Measurements from ENCODE around the gene CEP72. TPM values are rescaled to one million over a fixed set of nuclear protein-coding genes. Genes with fewer than 3 reads are reported as not detected.
"Not testable (repeated sequence)": the region's sequence is repeated elsewhere in the genome, so short reads cannot be mapped to it uniquely, and the experiment has no call there.

CEP72 gene
- total RNA-seq, 2 donors from 2014 or later: 8.5 to 11.4 TPM

- ATAC-seq (no peak), DNase-seq (no peak)
- peak overlapping the region; percentile 60 for H3K27ac Mint-ChIP-seq
- no peak overlapping the region for H3K4me3 Mint-ChIP-seq
- H3K9me3 ChIP-seq (ENCODE audit: control insufficient read depth, low read length, poor library complexity, severe bottlenecking): no peaks in the 10 kb centered on the region
- H3K27me3 Mint-ChIP-seq: no peaks in the 10 kb centered on the region
- H3K4me1 Mint-ChIP-seq: no peaks in the 10 kb centered on the region
- no peaks in the 10 kb centered on the region for H3K36me3 Mint-ChIP-seq (ENCODE audit: low read depth)
Measured at GRCh38 chr5:683551-684481, 71.7 kb downstream of the CEP72 start.

- DNase-seq (no peak), ATAC-seq (no peak)
- Mint-ChIP-seq H3K27ac (peak overlapping the region; percentile 60), H3K36me3 (ENCODE audit: low read depth) (no peaks in the 10 kb centered on the region), H3K4me1 (no peaks in the 10 kb centered on the region), H3K27me3 (no peaks in the 10 kb centered on the region), H3K4me3 (peak overlapping the region; percentile 47)
- H3K9me3 ChIP-seq (ENCODE audit: control insufficient read depth, low read length, poor library complexity, severe bottlenecking): no peaks in the 10 kb centered on the region
Measured at GRCh38 chr5:684751-685216, 72.6 kb downstream of the CEP72 start.

GRCh38 chr5:685262-686171 is 73.4 kb downstream of the CEP72 start:
- no peaks in the 10 kb centered on the region for H3K27me3 Mint-ChIP-seq
- ATAC-seq (no peak), DNase-seq (no peak)
- peak overlapping the region; percentile 15 for H3K4me3 Mint-ChIP-seq
- no peaks in the 10 kb centered on the region for H3K36me3 Mint-ChIP-seq (ENCODE audit: low read depth)
- no peaks in the 10 kb centered on the region for H3K4me1 Mint-ChIP-seq
- H3K27ac Mint-ChIP-seq: no peak overlapping the region
- H3K9me3 ChIP-seq (ENCODE audit: control insufficient read depth, low read length, poor library complexity, severe bottlenecking): no peaks in the 10 kb centered on the region

- H3K27me3 Mint-ChIP-seq; ATAC-seq; H3K36me3 Mint-ChIP-seq (ENCODE audit: low read depth); H3K4me1 Mint-ChIP-seq; DNase-seq; H3K9me3 ChIP-seq (ENCODE audit: control insufficient read depth, low read length, poor library complexity, severe bottlenecking); H3K27ac Mint-ChIP-seq: not testable (repeated sequence)
- peak overlapping the region; percentile 15 for H3K4me3 Mint-ChIP-seq
Measured at GRCh38 chr5:686172-686523, 74.0 kb downstream of the CEP72 start.

- not testable (repeated sequence) for DNase-seq; H3K27ac Mint-ChIP-seq; ATAC-seq; H3K4me3 Mint-ChIP-seq; H3K27me3 Mint-ChIP-seq; H3K4me1 Mint-ChIP-seq; H3K36me3 Mint-ChIP-seq (ENCODE audit: low read depth); H3K9me3 ChIP-seq (ENCODE audit: control insufficient read depth, low read length, poor library complexity, severe bottlenecking)
Measured at GRCh38 chr5:686936-687335, 74.8 kb downstream of the CEP72 start.

GRCh38 chr5:688348-689010 is 76.3 kb downstream of the CEP72 start:
- H3K27me3 Mint-ChIP-seq; H3K9me3 ChIP-seq (ENCODE audit: control insufficient read depth, low read length, poor library complexity, severe bottlenecking); H3K4me3 Mint-ChIP-seq; H3K4me1 Mint-ChIP-seq; H3K36me3 Mint-ChIP-seq (ENCODE audit: low read depth); ATAC-seq; DNase-seq; H3K27ac Mint-ChIP-seq: not testable (repeated sequence)

- not testable (repeated sequence) for H3K4me1 Mint-ChIP-seq
Measured at GRCh38 chr5:690293-690692, 78.2 kb downstream of the CEP72 start.

GRCh38 chr5:691049-691448 is 78.9 kb downstream of the CEP72 start:
- H3K36me3 Mint-ChIP-seq (ENCODE audit: low read depth); H3K4me3 Mint-ChIP-seq; DNase-seq: not testable (repeated sequence)

More at GRCh38 chr5:690293-690692, 78.2 kb downstream of the CEP72 start:
- not testable (repeated sequence) for H3K36me3 Mint-ChIP-seq (ENCODE audit: low read depth); H3K9me3 ChIP-seq (ENCODE audit: control insufficient read depth, low read length, poor library complexity, severe bottlenecking); H3K27me3 Mint-ChIP-seq; H3K4me3 Mint-ChIP-seq; ATAC-seq; H3K27ac Mint-ChIP-seq; DNase-seq

GRCh38 chr5:691817-692528 is 79.8 kb downstream of the CEP72 start:
- H3K4me3 Mint-ChIP-seq: peak overlapping the region; percentile 84
- peak overlapping the region; percentile 8 for H3K27ac Mint-ChIP-seq
- peaks cover 2% of the 10 kb centered on the region for H3K4me1 Mint-ChIP-seq

More at GRCh38 chr5:691049-691448, 78.9 kb downstream of the CEP72 start:
- not testable (repeated sequence) for H3K4me1 Mint-ChIP-seq; H3K27ac Mint-ChIP-seq; H3K9me3 ChIP-seq (ENCODE audit: control insufficient read depth, low read length, poor library complexity, severe bottlenecking); H3K27me3 Mint-ChIP-seq; ATAC-seq

GRCh38 chr5:692529-693041 is 80.4 kb downstream of the CEP72 start:
- DNase-seq; H3K4me1 Mint-ChIP-seq; H3K9me3 ChIP-seq (ENCODE audit: control insufficient read depth, low read length, poor library complexity, severe bottlenecking); H3K36me3 Mint-ChIP-seq (ENCODE audit: low read depth); H3K27me3 Mint-ChIP-seq: not testable (repeated sequence)
- Mint-ChIP-seq H3K4me3 (peak overlapping the region; percentile 84), H3K27ac (peak overlapping the region; percentile 8)
- ATAC-seq: peak; percentile 37

More at GRCh38 chr5:691817-692528, 79.8 kb downstream of the CEP72 start:
- no peak for ATAC-seq
- no peak for DNase-seq
- H3K27me3 Mint-ChIP-seq: no peaks in the 10 kb centered on the region
- no peaks in the 10 kb centered on the region for H3K36me3 Mint-ChIP-seq (ENCODE audit: low read depth)
- H3K9me3 ChIP-seq (ENCODE audit: control insufficient read depth, low read length, poor library complexity, severe bottlenecking): no peaks in the 10 kb centered on the region

- ATAC-seq (peak; percentile 84), DNase-seq (peak; percentile 71 to 86 (median 80))
- not testable (repeated sequence) for H3K27me3 Mint-ChIP-seq; H3K4me1 Mint-ChIP-seq; H3K36me3 Mint-ChIP-seq (ENCODE audit: low read depth); H3K9me3 ChIP-seq (ENCODE audit: control insufficient read depth, low read length, poor library complexity, severe bottlenecking)
- Mint-ChIP-seq H3K4me3 (peak within 1 kb of the TSS; percentile 84), H3K27ac (peak within 1 kb of the TSS; percentile 8)
Measured at GRCh38 chr5:693271-694041, 81.3 kb downstream of the CEP72 start, which contains the start of gene TPPP. TPPP (minus strand) TSS chr5:693352; CDS start chr5:678060, 15,292 bp downstream.
